HepG2 (cell line): ENCODE results near the gene JPH4. TPM values are rescaled to one million over a fixed set of nuclear protein-coding genes. Genes with fewer than 3 reads are reported as not detected.

Source experiments
- ETS1 ChIP-seq: sonication (generic); formaldehyde crosslinking; IDR thresholded peaks from 2 replicates; pipeline ENCODE4 v1.4.0; 2020; ENCODE audit warnings: missing genetic modification reagents
- GATAD2A ChIP-seq: IDR thresholded peaks from 2 replicates; pipeline ENCODE4 v1.6.1; 2016
- HHEX ChIP-seq: IDR thresholded peaks from 2 replicates; pipeline ENCODE4 v1.6.1; 2016; ENCODE audit warnings: control low read depth
- IKZF5 ChIP-seq: IDR thresholded peaks from 2 replicates; pipeline ENCODE4 v1.6.1; 2018; ENCODE audit warnings: missing genetic modification reagents, mild to moderate bottlenecking, missing compliant biosample characterization
- PHF8 ChIP-seq: sonication (generic); formaldehyde crosslinking; IDR thresholded peaks from 2 replicates; pipeline ENCODE4 v1.5.0; 2020; ENCODE audit warnings: missing genetic modification reagents
- PRPF4 ChIP-seq: fragments of 200-400 bp; formaldehyde crosslinking; IDR thresholded peaks from 2 replicates; pipeline ENCODE4 v1.6.1; 2016; ENCODE audit warnings: low read length, low read depth; ENCODE audit not compliant: poor library complexity, severe bottlenecking
- RFX3 ChIP-seq: IDR thresholded peaks from 2 replicates; pipeline ENCODE4 v1.6.1; 2016; ENCODE audit warnings: missing biosample characterization, missing genetic modification reagents
- SMYD3 ChIP-seq: sonication (generic); formaldehyde crosslinking; IDR thresholded peaks from 2 replicates; pipeline ENCODE4 v1.8.1; 2023; ENCODE audit warnings: mild to moderate bottlenecking, missing genetic modification reagents
- SP4 ChIP-seq: sonication (generic); formaldehyde crosslinking; IDR thresholded peaks from 2 replicates; pipeline ENCODE4 v1.8.1; 2023; ENCODE audit warnings: mild to moderate bottlenecking, missing genetic modification reagents
- STAG1 ChIP-seq: sonication (generic); formaldehyde crosslinking; IDR thresholded peaks from 2 replicates; pipeline ENCODE4 v1.4.0; 2020; ENCODE audit warnings: missing genetic modification reagents
- TFAP4 ChIP-seq: sonication (generic); IDR thresholded peaks from 2 replicates; pipeline ENCODE4 v1.6.1; 2016; ENCODE audit warnings: low read depth, borderline replicate concordance
- ZBTB21 ChIP-seq: sonication (generic); formaldehyde crosslinking; IDR thresholded peaks from 2 replicates; pipeline ENCODE4 v1.4.0; 2020; ENCODE audit warnings: missing genetic modification reagents
- ZKSCAN5 ChIP-seq: sonication (generic); formaldehyde crosslinking; IDR thresholded peaks from 2 replicates; pipeline ENCODE4 v1.5.1; 2020; ENCODE audit warnings: mild to moderate bottlenecking, missing genetic modification reagents
- ZMAT5 ChIP-seq: sonication (generic); formaldehyde crosslinking; IDR thresholded peaks from 2 replicates; pipeline ENCODE4 v1.5.0; 2020; ENCODE audit warnings: mild to moderate bottlenecking, low read depth, missing genetic modification reagents, borderline replicate concordance
- ZNF329 ChIP-seq: sonication (generic); formaldehyde crosslinking; IDR thresholded peaks from 2 replicates; pipeline ENCODE4 v1.9.0; 2021; ENCODE audit warnings: low read depth, mild to moderate bottlenecking, missing genetic modification reagents
- ZNF567 ChIP-seq: sonication (generic); formaldehyde crosslinking; IDR thresholded peaks from 2 replicates; pipeline ENCODE4 v1.8.1; 2023; ENCODE audit warnings: mild to moderate bottlenecking, missing genetic modification reagents, borderline replicate concordance
- ZNF660 ChIP-seq: sonication (generic); formaldehyde crosslinking; IDR thresholded peaks from 2 replicates; pipeline ENCODE4 v1.5.1; 2020; ENCODE audit warnings: mild to moderate bottlenecking, low read depth, missing genetic modification reagents, borderline replicate concordance
- ZNF724P ChIP-seq: sonication (generic); formaldehyde crosslinking; IDR thresholded peaks from 2 replicates; pipeline ENCODE4 v1.8.0; 2022; ENCODE audit warnings: missing genetic modification reagents, borderline replicate concordance
- ZSCAN12 ChIP-seq: sonication (generic); formaldehyde crosslinking; IDR thresholded peaks from 2 replicates; pipeline ENCODE4 v1.9.0; 2021; ENCODE audit warnings: mild to moderate bottlenecking, missing genetic modification reagents
- polyA plus RNA-seq, 8 experiments: library from polyadenylated mRNA; depleted of rRNA in 3 of 8; stranded (reverse) in 7 of 8; unstranded in 1 of 8; fragments of >200 nt; fragmentation: Illumina TruSeq in 4 of 8; extraction: Trizol in 4 of 8; gene quantifications; 2 replicates each; pipeline versions ENCODE4 v1.2.1 to v1.2.3, GENCODE V29; 2011 to 2016; ENCODE audit warnings: low read depth in 4 of 8, missing spikeins in 1 of 8, mixed read lengths in 1 of 8; ENCODE audit not compliant: insufficient read depth in 1 of 8
- total RNA-seq, 5 experiments: library from RNA; depleted of rRNA; stranded (reverse); fragments of >200 nt; fragmentation: Illumina TruSeq; extraction: Trizol; gene quantifications; 2 replicates each; pipeline ENCODE4 v1.2.3, GENCODE V29; 2016; ENCODE audit warnings: low read depth in 1 of 5
- TF ChIP-seq, protein P1 (sequence below): sonication (generic); formaldehyde crosslinking; IDR thresholded peaks from 2 replicates; pipeline ENCODE4 v1.4.0; 2020; ENCODE audit warnings: missing genetic modification reagents
- TF ChIP-seq, protein P2 (sequence below), 2 experiments: sonication (generic) in 1 of 2; formaldehyde crosslinking in 1 of 2; IDR thresholded peaks; 2 replicates each; pipeline versions ENCODE4 v1.5.1 to v1.6.1; 2011 to 2020; ENCODE audit warnings: borderline replicate concordance in 1 of 2, low read depth in 1 of 2, low read length in 1 of 2, mild to moderate bottlenecking in 1 of 2, missing genetic modification reagents in 1 of 2, moderate library complexity in 1 of 2

Gene JPH4
- total and polyA plus RNA-seq, 2 of the 13 experiments (the other 11 are each of a cell fraction or from before 2014, with no cell fraction given) = 0.08 to 0.22 TPM

GRCh38 chr14:23567186-23568020 is 11.2 kb downstream of the JPH4 start, which contains the start of gene AP1G2 (continued):
- TF ChIP-seq ZMAT5 (no peak), HHEX (no peak), ZNF567 (peak; percentile 100), PRPF4 (peak; percentile 80), GATAD2A (CRISPR knock-in tag) (no peak; the same call in none of the 2 replicates), ETS1 (CRISPR knock-in tag) (no peak; the same call in 1 of the 2 replicates), RFX3 (CRISPR knock-in tag) (no peak; the same call in 1 of the 2 replicates), SMYD3 (CRISPR knock-in tag) (peak; percentile 91; the same call in 1 of the 2 replicates), TFAP4 (peak; percentile 62), ZNF724P (CRISPR knock-in tag) (peak; percentile 73; the same call in 1 of the 2 replicates), SP4 (CRISPR knock-in tag) (peak; percentile 91; the same call in 1 of the 2 replicates), IKZF5 (CRISPR knock-in tag) (peak; percentile 92), ZSCAN12 (peak; percentile 82), PHF8 (peak; percentile 98), ZBTB21 (CRISPR knock-in tag) (peak; percentile 66), ZNF329 (CRISPR knock-in tag) (no peak; the same call in 1 of the 2 replicates), ZKSCAN5 (CRISPR knock-in tag) (peak; percentile 91), STAG1 (CRISPR knock-in tag) (no peak; the same call in 1 of the 2 replicates), ZNF660 (no peak; the same call in 1 of the 2 replicates)
- TF ChIP-seq, protein P1, sequence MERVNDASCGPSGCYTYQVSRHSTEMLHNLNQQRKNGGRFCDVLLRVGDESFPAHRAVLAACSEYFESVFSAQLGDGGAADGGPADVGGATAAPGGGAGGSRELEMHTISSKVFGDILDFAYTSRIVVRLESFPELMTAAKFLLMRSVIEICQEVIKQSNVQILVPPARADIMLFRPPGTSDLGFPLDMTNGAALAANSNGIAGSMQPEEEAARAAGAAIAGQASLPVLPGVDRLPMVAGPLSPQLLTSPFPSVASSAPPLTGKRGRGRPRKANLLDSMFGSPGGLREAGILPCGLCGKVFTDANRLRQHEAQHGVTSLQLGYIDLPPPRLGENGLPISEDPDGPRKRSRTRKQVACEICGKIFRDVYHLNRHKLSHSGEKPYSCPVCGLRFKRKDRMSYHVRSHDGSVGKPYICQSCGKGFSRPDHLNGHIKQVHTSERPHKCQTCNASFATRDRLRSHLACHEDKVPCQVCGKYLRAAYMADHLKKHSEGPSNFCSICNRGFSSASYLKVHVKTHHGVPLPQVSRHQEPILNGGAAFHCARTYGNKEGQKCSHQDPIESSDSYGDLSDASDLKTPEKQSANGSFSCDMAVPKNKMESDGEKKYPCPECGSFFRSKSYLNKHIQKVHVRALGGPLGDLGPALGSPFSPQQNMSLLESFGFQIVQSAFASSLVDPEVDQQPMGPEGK (CRISPR knock-in tag) = peak; percentile 98
- TF ChIP-seq, protein P2, sequence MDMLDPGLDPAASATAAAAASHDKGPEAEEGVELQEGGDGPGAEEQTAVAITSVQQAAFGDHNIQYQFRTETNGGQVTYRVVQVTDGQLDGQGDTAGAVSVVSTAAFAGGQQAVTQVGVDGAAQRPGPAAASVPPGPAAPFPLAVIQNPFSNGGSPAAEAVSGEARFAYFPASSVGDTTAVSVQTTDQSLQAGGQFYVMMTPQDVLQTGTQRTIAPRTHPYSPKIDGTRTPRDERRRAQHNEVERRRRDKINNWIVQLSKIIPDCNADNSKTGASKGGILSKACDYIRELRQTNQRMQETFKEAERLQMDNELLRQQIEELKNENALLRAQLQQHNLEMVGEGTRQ (IDR thresholded peaks at IDR 0.05; ENCODE audit: low read depth, low read length) = peak; percentile 32; the same call in 1 of the 2 replicates
- TF ChIP-seq, protein P2 (CRISPR knock-in tag; IDR thresholded peaks at IDR 0.05; ENCODE audit: borderline replicate concordance) = no peak
